Panc1 (cell line): ENCODE results near the gene UMOD. TPM values are rescaled to one million over a fixed set of nuclear protein-coding genes. Genes with fewer than 3 reads are reported as not detected.

Source experiments
- ATAC-seq: fragments of 200-7000 bp; cut with Tn5 transposase; 2 replicates; pipeline ENCODE4 v1.9.1; 2020; ENCODE audit warnings: mild to moderate bottlenecking, moderate library complexity
- BruUV-seq: library from RNA; stranded (reverse); fragments of 400-500 nt; replicated peaks from 2 replicates; lab custom pipeline; 2021; lab: Mats Ljungman, UMichigan
- CTCF ChIA-PET: fragments of 300-600 bp; sonication (Branson Sonifier 250); formaldehyde crosslinking; loops from one replicate; lab custom pipeline; 2022; ENCODE audit warnings: antibody characterized with exemption; lab: Charles Lee
- POLR2A ChIA-PET: fragments of 300-600 bp; sonication (Branson Sonifier 250); formaldehyde crosslinking; loops from one replicate; lab custom pipeline; 2022; ENCODE audit warnings: antibody characterized with exemption; lab: Charles Lee
- DNase-seq: peaks from one replicate; pipeline ENCODE4 v3.0.0-alpha.2; 2010; ENCODE audit warnings: low read depth, low spot score
- H3K27ac ChIP-seq: 2 replicates; pipeline ENCODE4 v1.5.1; 2011; ENCODE audit warnings: mild to moderate bottlenecking, low read length, inconsistent platforms
- H3K27me3 ChIP-seq: fragments of 200-500 bp; sonication (Bioruptor generic); 2 replicates; pipeline ENCODE4 v1.6.0; 2014; ENCODE audit warnings: low read length, inconsistent platforms; ENCODE audit not compliant: control insufficient read depth, insufficient read depth
- H3K36me3 ChIP-seq: fragments of 200-500 bp; sonication (Bioruptor generic); 2 replicates; pipeline ENCODE4 v1.5.1; 2014; ENCODE audit warnings: inconsistent platforms, mild to moderate bottlenecking, low read length, moderate library complexity; ENCODE audit not compliant: control insufficient read depth, insufficient read depth
- H3K4me1 ChIP-seq: 2 replicates; pipeline ENCODE4 v1.5.1; 2011; ENCODE audit warnings: inconsistent platforms, mild to moderate bottlenecking, low read length, moderate library complexity; ENCODE audit not compliant: control insufficient read depth, insufficient read depth
- H3K4me3 ChIP-seq, 2 experiments: 2 replicates each; pipeline ENCODE4 v1.5.1; 2011 to 2012; ENCODE audit warnings: low read depth in 2 of 2, low read length in 2 of 2, mild to moderate bottlenecking in 2 of 2, inconsistent platforms in 1 of 2, moderate library complexity in 1 of 2
- H3K9me3 ChIP-seq: fragments of 200-500 bp; sonication (Bioruptor generic); 2 replicates; pipeline ENCODE4 v1.5.1; 2014; ENCODE audit warnings: low read depth, mild to moderate bottlenecking, inconsistent platforms, low read length, moderate library complexity; ENCODE audit not compliant: control insufficient read depth, insufficient read depth
- CTCF ChIP-seq: fragments of 450-650 bp; IDR thresholded peaks from 2 replicates; pipeline ENCODE4 v1.5.1; 2017; ENCODE audit warnings: mild to moderate bottlenecking
- POLR2AphosphoS5 ChIP-seq: IDR thresholded peaks from 2 replicates; pipeline ENCODE4 v1.6.1; 2012; ENCODE audit warnings: mild to moderate bottlenecking, low read depth, low read length, moderate library complexity
- SIN3A ChIP-seq: IDR thresholded peaks from 2 replicates; pipeline ENCODE4 v1.6.1; 2012; ENCODE audit warnings: low read depth, mild to moderate bottlenecking, low read length, moderate library complexity, borderline replicate concordance; ENCODE audit not compliant: insufficient read depth
- TCF7L2 ChIP-seq: IDR thresholded peaks from 2 replicates; pipeline ENCODE4 v1.6.1; 2011; ENCODE audit warnings: mild to moderate bottlenecking, low read depth, low read length, inconsistent platforms
- in situ Hi-C: cut with HindIII; loops from 2 replicates; pipeline ENCODE4 v1.10.0; 2016; ENCODE audit warnings: low sequenced_read_pairs, low pct_unique_long_range_greater_than_20kb
- intact Hi-C: fragments of 100-400 bp; cut with micrococcal nuclease; formaldehyde crosslinking; loops from one replicate; pipeline ENCODE4 v1.10.0; 2022; ENCODE audit not compliant: unreplicated experiment
- total RNA-seq: library from RNA; stranded (reverse); gene quantifications from one replicate; pipeline ENCODE4 v1.2.1, GENCODE V29; 2021; ENCODE audit not compliant: unreplicated experiment
- TF ChIP-seq, protein P1 (sequence below), 2 experiments: IDR thresholded peaks; 2 replicates each; pipeline ENCODE4 v1.6.1; 2011 to 2012; ENCODE audit warnings: low read depth in 2 of 2, control low read depth in 1 of 2, low read length in 1 of 2, mild to moderate bottlenecking in 1 of 2, moderate library complexity in 1 of 2; ENCODE audit not compliant: insufficient read depth in 1 of 2

UMOD gene
- total RNA-seq, 1 experiment from 2014 or later, result not detected

DNA sequence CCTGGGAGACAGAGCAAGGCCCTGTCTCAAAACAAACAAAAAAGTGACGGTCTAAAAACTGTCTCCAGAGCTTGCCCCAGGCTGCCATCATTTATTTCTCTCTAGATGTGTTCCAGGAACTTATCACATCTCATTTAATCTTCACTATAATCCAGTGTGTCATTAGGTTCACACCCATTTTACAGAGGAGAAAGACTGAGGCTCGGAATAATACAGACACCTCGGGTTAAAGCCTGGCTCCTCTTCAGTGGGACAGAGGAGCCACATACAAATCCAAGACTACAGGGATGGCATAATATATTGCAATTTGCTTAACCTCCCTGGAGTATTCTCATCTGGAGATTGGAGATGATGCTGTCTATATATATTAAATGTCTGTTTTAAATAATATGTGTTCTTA, 46.1 kb upstream of the UMOD start:
- BruUV-seq, result no TSS peak
- ATAC-seq, result no peak
- H3K4me1 ChIP-seq, result no peaks in the 10 kb centered on the region
- H3K36me3 ChIP-seq, result no peaks in the 10 kb centered on the region
- no peaks in the 10 kb centered on the region for H3K9me3 ChIP-seq
- TF ChIP-seq CTCF (no peak), TCF7L2 (no peak), POLR2AphosphoS5 (no peak), SIN3A (no peak)
- TF ChIP-seq, protein P1, sequence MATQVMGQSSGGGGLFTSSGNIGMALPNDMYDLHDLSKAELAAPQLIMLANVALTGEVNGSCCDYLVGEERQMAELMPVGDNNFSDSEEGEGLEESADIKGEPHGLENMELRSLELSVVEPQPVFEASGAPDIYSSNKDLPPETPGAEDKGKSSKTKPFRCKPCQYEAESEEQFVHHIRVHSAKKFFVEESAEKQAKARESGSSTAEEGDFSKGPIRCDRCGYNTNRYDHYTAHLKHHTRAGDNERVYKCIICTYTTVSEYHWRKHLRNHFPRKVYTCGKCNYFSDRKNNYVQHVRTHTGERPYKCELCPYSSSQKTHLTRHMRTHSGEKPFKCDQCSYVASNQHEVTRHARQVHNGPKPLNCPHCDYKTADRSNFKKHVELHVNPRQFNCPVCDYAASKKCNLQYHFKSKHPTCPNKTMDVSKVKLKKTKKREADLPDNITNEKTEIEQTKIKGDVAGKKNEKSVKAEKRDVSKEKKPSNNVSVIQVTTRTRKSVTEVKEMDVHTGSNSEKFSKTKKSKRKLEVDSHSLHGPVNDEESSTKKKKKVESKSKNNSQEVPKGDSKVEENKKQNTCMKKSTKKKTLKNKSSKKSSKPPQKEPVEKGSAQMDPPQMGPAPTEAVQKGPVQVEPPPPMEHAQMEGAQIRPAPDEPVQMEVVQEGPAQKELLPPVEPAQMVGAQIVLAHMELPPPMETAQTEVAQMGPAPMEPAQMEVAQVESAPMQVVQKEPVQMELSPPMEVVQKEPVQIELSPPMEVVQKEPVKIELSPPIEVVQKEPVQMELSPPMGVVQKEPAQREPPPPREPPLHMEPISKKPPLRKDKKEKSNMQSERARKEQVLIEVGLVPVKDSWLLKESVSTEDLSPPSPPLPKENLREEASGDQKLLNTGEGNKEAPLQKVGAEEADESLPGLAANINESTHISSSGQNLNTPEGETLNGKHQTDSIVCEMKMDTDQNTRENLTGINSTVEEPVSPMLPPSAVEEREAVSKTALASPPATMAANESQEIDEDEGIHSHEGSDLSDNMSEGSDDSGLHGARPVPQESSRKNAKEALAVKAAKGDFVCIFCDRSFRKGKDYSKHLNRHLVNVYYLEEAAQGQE (IDR thresholded peaks at IDR 0.05; ENCODE audit: insufficient read depth in 1 of 2, low read depth in 2 of 2, low read length in 1 of 2), result no peak
- no peak for DNase-seq
- H3K27ac ChIP-seq, result no peak overlapping the region
- no peak overlapping the region for H3K4me3 ChIP-seq
- in situ Hi-C loops (no loop called here), intact Hi-C loops (no loop called here)
- POLR2A ChIA-PET, result no interaction called here
- CTCF ChIA-PET, result interaction anchor here (0.6 kb wide), 1 partner anchor 407 kb away, joined by 6 read pairs; no protein-coding TSS in a partner anchor
- H3K27me3 ChIP-seq, result no peaks in the 10 kb centered on the region; the same call in 1 of the 2 replicates

DNA sequence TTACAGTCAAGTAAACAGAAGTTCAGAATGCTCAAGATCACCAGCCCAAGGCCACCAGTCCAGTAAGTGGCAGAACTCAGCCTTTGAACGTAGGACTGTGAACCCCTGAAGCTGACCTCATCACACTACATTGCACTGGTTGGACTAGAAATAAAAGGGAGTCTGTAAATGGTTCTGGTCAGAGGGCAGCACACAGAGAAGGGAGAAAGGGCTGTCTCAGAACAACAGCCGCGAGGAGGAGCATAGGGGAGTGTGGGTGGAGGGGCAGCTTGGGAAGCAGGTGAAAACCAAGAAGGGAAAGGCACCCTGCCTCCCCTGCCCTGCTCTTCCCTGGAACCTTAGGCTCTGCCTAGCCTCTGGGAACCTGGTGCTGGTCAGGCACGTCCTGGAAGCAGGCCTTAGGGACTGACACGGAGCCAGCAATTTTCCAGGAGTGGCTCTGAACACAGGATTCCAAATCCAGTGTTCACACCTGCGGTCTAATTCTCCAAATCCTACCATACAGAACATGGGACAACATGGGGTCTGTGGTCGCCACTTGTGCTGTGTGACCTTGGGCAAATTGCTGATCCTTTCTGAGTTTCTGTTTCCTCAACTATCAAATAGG, 45.1 kb upstream of the UMOD start:
- Histone ChIP-seq H3K9me3 (no peaks in the 10 kb centered on the region), H3K27me3 (no peaks in the 10 kb centered on the region; the same call in 1 of the 2 replicates), H3K36me3 (no peaks in the 10 kb centered on the region), H3K27ac (no peak overlapping the region), H3K4me1 (no peaks in the 10 kb centered on the region), H3K4me3 (no peak overlapping the region)
- ATAC-seq, result no peak
- in situ Hi-C loops (no loop called here), intact Hi-C loops (no loop called here)
- no peak for TF ChIP-seq POLR2AphosphoS5
- TF ChIP-seq, protein P1 (IDR thresholded peaks at IDR 0.05; ENCODE audit: insufficient read depth in 1 of 2, low read depth in 2 of 2, low read length in 1 of 2), result no peak
- DNase-seq, result no peak
- BruUV-seq, result no TSS peak
- POLR2A ChIA-PET, result no interaction called here
- CTCF ChIA-PET, result no interaction called here
